IMR-90 (cell line): ENCODE results near the gene RPL6. TPM values are rescaled to one million over a fixed set of nuclear protein-coding genes. Genes with fewer than 3 reads are reported as not detected.
"Not testable (repeated sequence)": the region's sequence is repeated elsewhere in the genome, so short reads cannot be mapped to it uniquely, and the experiment has no call there.

ENCODE experiments used
- ATAC-seq: fragments of 200-7000 bp; cut with Tn5 transposase; 2 replicates; pipeline ENCODE4 v1.9.1; 2020; ENCODE audit warnings: low read depth, mild to moderate bottlenecking, moderate library complexity
- BruUV-seq: library from RNA; stranded (reverse); fragments of 400-500 nt; replicated peaks from 2 replicates; lab custom pipeline; 2021; lab: Mats Ljungman, UMichigan
- CTCF ChIA-PET: fragments of 300-600 bp; formaldehyde crosslinking; extraction: SDS; loops from one replicate; lab custom pipeline; 2021; ENCODE audit warnings: antibody characterized with exemption; lab: Yijun Ruan, JAX
- POLR2A ChIA-PET: fragments of 300-600 bp; sonication (Branson Sonifier 250); formaldehyde crosslinking; loops from one replicate; lab custom pipeline; 2022; ENCODE audit warnings: antibody characterized with exemption; ENCODE audit not compliant: unreplicated experiment; lab: Charles Lee
- DNase-seq: peaks from one replicate; pipeline ENCODE4 v3.0.0; 2013
- H2AFZ ChIP-seq: replicated peaks from 2 replicates; pipeline ENCODE3; 2013; ENCODE audit warnings: low read length, mild to moderate bottlenecking; ENCODE audit not compliant: poor library complexity
- H2AK5ac ChIP-seq: 2 replicates; pipeline ENCODE4 v1.6.1; 2013; ENCODE audit warnings: low read depth, low read length, inconsistent platforms
- H2AK9ac ChIP-seq: replicated peaks from 2 replicates; pipeline ENCODE3; 2013; ENCODE audit warnings: mild to moderate bottlenecking, low read depth, low read length, moderate library complexity; ENCODE audit not compliant: poor library complexity
- H2BK120ac ChIP-seq: 2 replicates; pipeline ENCODE4 v1.6.1; 2013; ENCODE audit warnings: low read depth, low read length, inconsistent platforms
- H2BK15ac ChIP-seq: 3 replicates; pipeline ENCODE4 v1.6.1; 2013; ENCODE audit warnings: low read depth, low read length, inconsistent platforms
- H2BK20ac ChIP-seq: 2 replicates; pipeline ENCODE4 v1.6.1; 2013; ENCODE audit warnings: low read depth, mild to moderate bottlenecking, inconsistent platforms, low read length, moderate library complexity
- H2BK5ac ChIP-seq: 2 replicates; pipeline ENCODE4 v1.6.1; 2013; ENCODE audit warnings: mild to moderate bottlenecking, low read depth, low read length, inconsistent platforms; ENCODE audit not compliant: poor library complexity, severe bottlenecking
- H3K14ac ChIP-seq: replicated peaks from 2 replicates; pipeline ENCODE4 v1.6.1; 2013; ENCODE audit warnings: low read depth, low read length, inconsistent platforms
- H3K18ac ChIP-seq: 2 replicates; pipeline ENCODE4 v1.6.1; 2013; ENCODE audit warnings: low read depth, low read length, control low read depth
- H3K23ac ChIP-seq: 2 replicates; pipeline ENCODE4 v1.6.1; 2013; ENCODE audit warnings: low read depth, low read length, inconsistent platforms
- H3K27ac ChIP-seq: 2 replicates; pipeline ENCODE4 v1.5.1; 2013; ENCODE audit warnings: mild to moderate bottlenecking, control low read depth, low read length; ENCODE audit not compliant: insufficient read depth
- H3K27me3 ChIP-seq: 2 replicates; pipeline ENCODE4 v1.6.1; 2013; ENCODE audit warnings: low read length; ENCODE audit not compliant: control insufficient read depth, insufficient read depth
- H3K36me3 ChIP-seq: 2 replicates; pipeline ENCODE4 v1.6.1; 2013; ENCODE audit warnings: low read length, mixed read lengths; ENCODE audit not compliant: control insufficient read depth, insufficient read depth
- H3K4ac ChIP-seq: 2 replicates; pipeline ENCODE4 v1.6.1; 2013; ENCODE audit warnings: low read depth, low read length, inconsistent platforms
- H3K4me1 ChIP-seq: 2 replicates; pipeline ENCODE4 v1.6.1; 2013; ENCODE audit warnings: low read length, mixed read lengths; ENCODE audit not compliant: control insufficient read depth, insufficient read depth
- H3K4me2 ChIP-seq: 2 replicates; pipeline ENCODE4 v1.6.1; 2013; ENCODE audit warnings: low read depth, mild to moderate bottlenecking, control low read depth, low read length, moderate library complexity
- H3K4me3 ChIP-seq: 2 replicates; pipeline ENCODE4 v1.5.1; 2013; ENCODE audit warnings: low read depth, mild to moderate bottlenecking, control low read depth, low read length, moderate library complexity; ENCODE audit not compliant: insufficient read depth
- H3K56ac ChIP-seq: 2 replicates; pipeline ENCODE4 v1.6.1; 2013; ENCODE audit warnings: low read length, inconsistent platforms; ENCODE audit not compliant: insufficient read depth; ENCODE audit errors: extremely low read depth
- H3K79me1 ChIP-seq, 2 experiments: 2 replicates each; pipeline ENCODE4 v1.6.1; 2013; ENCODE audit warnings: low read length in 2 of 2, inconsistent platforms in 1 of 2, low read depth in 1 of 2
- H3K9ac ChIP-seq: 2 replicates; pipeline ENCODE4 v1.6.1; 2013; ENCODE audit warnings: low read depth, low read length, control low read depth
- H3K9me1 ChIP-seq: 2 replicates; pipeline ENCODE4 v1.6.1; 2013; ENCODE audit warnings: low read length, inconsistent platforms; ENCODE audit not compliant: insufficient read depth
- H3K9me3 ChIP-seq: 2 replicates; pipeline ENCODE4 v1.6.1; 2013; ENCODE audit warnings: low read length; ENCODE audit not compliant: control insufficient read depth, insufficient read depth
- H4K20me1 ChIP-seq: 2 replicates; pipeline ENCODE4 v1.6.1; 2013; ENCODE audit warnings: low read length, inconsistent platforms; ENCODE audit not compliant: insufficient read depth
- H4K5ac ChIP-seq: 2 replicates; pipeline ENCODE4 v1.6.1; 2013; ENCODE audit warnings: mild to moderate bottlenecking, low read depth, low read length, control low read depth
- H4K8ac ChIP-seq, 2 experiments: 2 replicates each; pipeline ENCODE4 v1.6.1; 2013; ENCODE audit warnings: low read depth in 2 of 2, low read length in 2 of 2, control low read depth in 1 of 2, inconsistent platforms in 1 of 2
- H4K91ac ChIP-seq: 2 replicates; pipeline ENCODE4 v1.6.1; 2013; ENCODE audit warnings: low read depth, low read length, inconsistent platforms; ENCODE audit not compliant: insufficient read depth
- WGBS, 2 experiments: methylation state at CpG; one replicate each; pipeline versions ENCODE4 v1.1.5 to v1.1.7; 2013; ENCODE audit warnings: missing lambda C conversion rate in 2 of 2; ENCODE audit not compliant: insufficient read length in 1 of 2; ENCODE audit errors: extremely low coverage in 2 of 2; 5-methylcytosine and 5-hydroxymethylcytosine counted together
- dilution Hi-C: fragments of 300-500 bp; cut with HindIII; formaldehyde crosslinking; loops from one replicate; pipeline ENCODE4 v1.14.3; 2018; ENCODE audit warnings: low sequenced_read_pairs; ENCODE audit not compliant: unreplicated experiment
- in situ Hi-C: fragments of 300-500 bp; cut with MboI; formaldehyde crosslinking; loops from 3 replicates; pipeline ENCODE4 v1.14.3; 2019; ENCODE audit warnings: low sequenced_read_pairs, inconsistent platforms, mixed read lengths
- intact Hi-C: fragments of 100-400 bp; cut with micrococcal nuclease; formaldehyde crosslinking; loops from 2 replicates; pipeline ENCODE4 v1.10.0; 2022
- polyA plus RNA-seq, 3 experiments: library from polyadenylated mRNA; depleted of rRNA; stranded (reverse); fragments of >200 nt; gene quantifications; 2 replicates each; pipeline ENCODE4 v1.2.3, GENCODE V29; 2012; ENCODE audit warnings: low replicate concordance in 1 of 3
- total RNA-seq: library from RNA; depleted of rRNA; stranded (reverse); fragments of >200 nt; gene quantifications from 2 replicates; pipeline ENCODE4 v1.2.3, GENCODE V29; 2012

Gene RPL6
- total and polyA plus RNA-seq, 2 of the 4 experiments (the other 2 are of a cell fraction): 1,317 to 1,694 TPM

GRCh38 chr12:112407683-112408082 is 1.7 kb downstream of the RPL6 start:
- CTCF ChIA-PET: not testable (repeated sequence)

More at GRCh38 chr12:112407683-112408082, 1.7 kb downstream of the RPL6 start:
- Histone ChIP-seq H4K20me1 (peaks cover 41% of the 10 kb centered on the region), H3K79me1 (peaks cover 16 to 31% of the 10 kb centered on the region in 2 experiments), H3K4me2 (peak overlapping the region; percentile 46; the same call in 1 of the 2 replicates), H3K36me3 (peaks cover 33% of the 10 kb centered on the region)
- in situ Hi-C loops, H3K4me3 ChIP-seq, H4K5ac ChIP-seq, POLR2A ChIA-PET, ATAC-seq, H2AFZ ChIP-seq, intact Hi-C loops, H3K56ac ChIP-seq, BruUV-seq, H3K9me1 ChIP-seq, H3K4ac ChIP-seq, H2BK120ac ChIP-seq, H3K23ac ChIP-seq, H4K91ac ChIP-seq, H2BK5ac ChIP-seq, DNase-seq, H4K8ac ChIP-seq, H2AK9ac ChIP-seq, H2AK5ac ChIP-seq, H3K18ac ChIP-seq, H3K9me3 ChIP-seq, dilution Hi-C loops, H3K4me1 ChIP-seq, H3K27me3 ChIP-seq, H3K14ac ChIP-seq, H2BK15ac ChIP-seq, H3K27ac ChIP-seq, H2BK20ac ChIP-seq, H3K9ac ChIP-seq: not testable (repeated sequence)
- WGBS, 2 experiments: no CpG with 5 or more reads among the region's 6 CpGs
